ENCODE results near the gene KCNN4. TPM values are rescaled to one million over a fixed set of nuclear protein-coding genes. Genes with fewer than 3 reads are reported as not detected.

Gene KCNN4
- total RNA-seq, 2 donors from 2014 or later: 2.9 TPM; not detected in 1

GRCh38 chr19:43759515-43759914, 21.3 kb downstream of the KCNN4 start:
- H3K4me1 ChIP-seq: peaks cover 6% of the 10 kb centered on the region
- H3K27ac ChIP-seq: no peak overlapping the region
- WGBS, 2 donors: 68 to 77% methylated on average over 5 of the region's 5 CpGs
- H3K4me3 ChIP-seq: no peak overlapping the region
- no peaks in the 10 kb centered on the region for H3K36me3 ChIP-seq (replicated peaks in 1 of 2; ENCODE audit: insufficient read depth in 1 of 2, low read depth in 2 of 2)
- no peaks in the 10 kb centered on the region for H3K9me3 ChIP-seq
- ATAC-seq (no peak), DNase-seq (no peak)
- TF ChIP-seq POLR2A (IDR thresholded peaks at IDR 0.05): no peak
- TF ChIP-seq CTCF (IDR thresholded peaks at IDR 0.05): no peak
- no peaks in the 10 kb centered on the region for H3K27me3 ChIP-seq
- intact Hi-C loops (cut with DNase I): no loop called here

GRCh38 chr19:43755256-43755801, 25.4 kb downstream of the KCNN4 start:
- H3K36me3 ChIP-seq (replicated peaks in 1 of 2; ENCODE audit: insufficient read depth in 1 of 2, low read depth in 2 of 2): no peaks in the 10 kb centered on the region
- peaks cover 18% of the 10 kb centered on the region for H3K4me1 ChIP-seq
- intact Hi-C loops (cut with DNase I): no loop called here
- H3K4me3 ChIP-seq: peak overlapping the region; percentile 34 to 52
- peak; percentile 45 for ATAC-seq
- H3K27me3 ChIP-seq: no peaks in the 10 kb centered on the region
- H3K27ac ChIP-seq: peak overlapping the region; percentile 94 to 100 (median 98)
- WGBS, 2 donors: 1 to 2% methylated on average over 25 to 28 of the region's 28 CpGs
- H3K9me3 ChIP-seq: no peaks in the 10 kb centered on the region
- TF ChIP-seq POLR2A (IDR thresholded peaks at IDR 0.05): no peak
- peak in 1 of 7 experiments; percentile 1 for TF ChIP-seq CTCF (IDR thresholded peaks at IDR 0.05)
- DNase-seq: peak; percentile 81 to 85 (median 82)

- DNase-seq (peak; percentile 98 to 99 (median 98)), ATAC-seq (peak; percentile 95)
- Histone ChIP-seq H3K27ac (peak within 1 kb of the TSS; percentile 94 to 100 (median 98)), H3K4me1 (peaks cover 18% of the 10 kb centered on the region), H3K36me3 (replicated peaks in 1 of 2; ENCODE audit: insufficient read depth in 1 of 2, low read depth in 2 of 2) (peaks cover 0 to 1% of the 10 kb centered on the region in 2 donors), H3K27me3 (no peaks in the 10 kb centered on the region), H3K9me3 (no peaks in the 10 kb centered on the region), H3K4me3 (peak within 1 kb of the TSS; percentile 34 to 52)
- intact Hi-C loops (cut with DNase I): no loop called here
- 0% methylated on average over 36 to 50 of the region's 79 CpGs for WGBS, 2 donors
- TF ChIP-seq POLR2A (IDR thresholded peaks at IDR 0.05) (peak; percentile 70 to 91 (median 89)), CTCF (IDR thresholded peaks at IDR 0.05) (peak in 2 of 7 experiments; percentile 11 to 27)
These were observed 26.1 kb downstream of the KCNN4 start, which contains the start of gene SMG9 for GRCh38 chr19:43754503-43755255. Gene SMG9 (minus strand): TSS chr19:43754962. CDS start chr19:43750741, 4,221 bp downstream.

- Histone ChIP-seq H3K36me3 (replicated peaks in 1 of 2; ENCODE audit: insufficient read depth in 1 of 2, low read depth in 2 of 2) (peaks cover 0 to 2% of the 10 kb centered on the region in 2 donors), H3K27ac (peak overlapping the region; percentile 94 to 100 (median 98)), H3K9me3 (no peaks in the 10 kb centered on the region), H3K4me3 (peak overlapping the region; percentile 32 to 52), H3K4me1 (peaks cover 18% of the 10 kb centered on the region), H3K27me3 (no peaks in the 10 kb centered on the region)
- DNase-seq: no peak
- intact Hi-C loops (cut with DNase I): no loop called here
- 0% methylated on average over 11 of the region's 11 CpGs for WGBS, 2 donors
- TF ChIP-seq POLR2A (IDR thresholded peaks at IDR 0.05): no peak
- TF ChIP-seq CTCF (IDR thresholded peaks at IDR 0.05): no peak
- no peak for ATAC-seq
These were observed 26.6 kb downstream of the KCNN4 start for GRCh38 chr19:43754253-43754502.
